NAMALWA (cell line): Measurements from ENCODE around the gene GOLGA6L26.
"Not testable (repeated sequence)": the region's sequence is repeated elsewhere in the genome, so short reads cannot be mapped to it uniquely, and the experiment has no call there.

Experiments
- DNase-seq: peaks from one replicate; pipeline ENCODE4 v3.0.0-alpha.2; 2015; ENCODE audit warnings: low spot score

GOLGA6L26 gene, protein sequence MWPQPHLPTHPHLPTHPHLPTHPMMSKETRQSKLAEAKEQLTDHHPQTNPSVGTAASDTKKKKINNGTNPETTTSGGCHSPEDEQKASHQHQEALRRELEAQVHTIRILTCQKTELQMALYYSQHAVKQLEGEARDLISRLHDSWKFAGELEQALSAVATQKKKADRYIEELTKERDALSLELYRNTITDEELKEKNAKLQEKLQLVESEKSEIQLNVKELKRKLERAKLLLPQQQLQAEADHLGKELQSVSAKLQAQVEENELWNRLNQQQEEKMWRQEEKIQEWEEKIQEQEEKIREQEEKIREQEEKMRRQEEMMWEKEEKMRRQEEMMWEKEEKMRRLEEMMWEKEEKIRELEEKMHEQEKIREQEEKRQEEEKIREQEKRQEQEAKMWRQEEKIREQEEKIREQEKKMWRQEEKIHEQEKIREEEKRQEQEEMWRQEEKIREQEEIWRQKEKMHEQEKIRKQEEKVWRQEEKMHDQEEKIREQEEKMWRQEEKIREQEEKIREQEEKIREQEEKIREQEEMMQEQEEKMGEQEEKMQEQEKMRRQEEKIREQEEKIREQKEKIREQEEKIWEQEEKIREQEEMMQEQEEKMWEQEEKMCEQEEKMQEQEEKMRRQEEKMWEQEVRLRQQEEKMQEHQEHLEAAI

GRCh38 chr15:23334096-23334495, at the start of gene GOLGA6L26:
Gene GOLGA6L26 (minus strand): TSS chr15:23334196. CDS start chr15:23334135, 61 bp downstream.
- not testable (repeated sequence) for DNase-seq

DNA sequence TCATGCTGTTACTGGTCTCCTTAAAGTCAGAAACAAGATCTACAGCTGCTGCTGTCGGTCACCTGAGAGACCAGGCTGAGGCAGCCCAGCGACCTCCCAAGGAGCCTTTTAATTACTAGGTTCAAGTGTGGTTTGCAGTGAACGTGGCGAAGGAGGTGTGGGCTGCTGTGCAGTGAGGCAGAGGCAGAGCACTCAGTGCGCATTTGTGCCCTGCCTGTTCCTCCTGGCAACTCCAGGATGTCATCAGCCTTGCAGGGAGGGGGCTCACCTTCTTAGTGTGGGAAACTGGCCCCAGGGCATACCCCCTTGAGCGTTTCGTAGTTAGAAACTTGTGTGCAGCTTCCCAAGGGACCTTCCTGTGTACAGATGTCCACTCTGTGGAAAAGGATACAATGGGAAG, 47.2 kb upstream of the GOLGA6L26 start:
- not testable (repeated sequence) for DNase-seq

- not testable (repeated sequence) for DNase-seq
These were observed 46.7 kb upstream of the GOLGA6L26 start for GRCh38 chr15:23380700-23381099.

DNA sequence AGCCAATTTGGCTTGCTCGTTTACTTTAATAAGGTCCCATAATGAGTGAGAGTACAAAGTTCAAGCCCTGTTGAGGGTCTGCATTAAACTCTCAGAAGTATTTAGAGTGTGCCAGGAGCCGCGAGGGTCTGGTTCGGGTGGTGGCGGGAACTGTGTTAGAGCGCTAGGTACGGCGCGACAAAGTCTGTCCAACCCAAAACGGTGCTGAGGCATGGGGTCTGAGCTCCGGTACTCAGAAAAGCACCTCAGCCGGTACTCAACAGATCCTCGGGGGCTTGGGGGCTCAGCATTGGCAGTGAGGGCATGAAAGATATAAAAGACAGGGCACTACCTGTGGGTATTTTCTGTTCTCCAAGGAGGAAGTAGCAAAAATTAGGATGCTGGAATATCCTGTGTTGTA, 45.0 kb upstream of the GOLGA6L26 start:
- DNase-seq = not testable (repeated sequence)

DNA sequence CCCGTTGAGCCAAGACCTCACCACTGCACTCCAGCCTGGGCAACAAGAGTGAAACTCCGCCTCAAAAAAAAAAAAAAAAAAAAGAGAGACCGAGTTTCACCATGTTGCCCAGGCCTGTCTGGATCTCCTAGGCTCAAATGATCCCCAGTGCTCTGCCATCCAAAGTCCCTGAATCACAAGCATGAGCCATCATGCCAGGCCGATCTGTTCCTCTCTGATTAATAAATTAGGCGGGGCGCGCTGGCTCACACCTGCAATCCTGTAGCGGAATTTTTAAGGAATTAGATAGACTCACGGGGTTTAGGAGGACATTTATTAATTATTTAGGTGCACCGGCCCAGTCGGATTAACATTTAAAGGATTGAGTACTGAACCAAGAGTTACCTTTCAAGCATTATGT, 40.2 kb upstream of the GOLGA6L26 start:
- not testable (repeated sequence) for DNase-seq

- not testable (repeated sequence) for DNase-seq
These were observed 39.0 kb upstream of the GOLGA6L26 start for GRCh38 chr15:23372891-23373600.

GRCh38 chr15:23372284-23372683, 38.3 kb upstream of the GOLGA6L26 start:
- no peak for DNase-seq

DNA sequence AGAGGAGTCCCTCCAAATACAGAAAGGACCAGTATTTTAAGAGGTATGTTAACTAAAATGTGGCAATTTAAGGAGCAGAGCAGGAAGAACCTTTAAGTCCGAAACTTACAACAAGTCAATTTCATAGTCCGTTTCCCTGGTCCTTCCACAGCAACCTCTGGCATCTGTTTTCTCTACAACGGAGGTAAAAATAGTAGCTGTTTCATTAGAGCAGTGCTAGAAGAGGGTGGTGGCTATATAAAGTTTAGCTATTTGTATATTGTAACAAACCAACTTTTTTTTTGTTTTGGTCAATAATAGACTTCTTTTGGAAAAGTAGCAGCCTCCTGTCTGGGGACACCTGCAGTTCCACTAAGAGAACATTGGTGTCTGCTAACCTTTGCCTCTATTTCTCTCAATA, 37.9 kb upstream of the GOLGA6L26 start:
- not testable (repeated sequence) for DNase-seq

DNA sequence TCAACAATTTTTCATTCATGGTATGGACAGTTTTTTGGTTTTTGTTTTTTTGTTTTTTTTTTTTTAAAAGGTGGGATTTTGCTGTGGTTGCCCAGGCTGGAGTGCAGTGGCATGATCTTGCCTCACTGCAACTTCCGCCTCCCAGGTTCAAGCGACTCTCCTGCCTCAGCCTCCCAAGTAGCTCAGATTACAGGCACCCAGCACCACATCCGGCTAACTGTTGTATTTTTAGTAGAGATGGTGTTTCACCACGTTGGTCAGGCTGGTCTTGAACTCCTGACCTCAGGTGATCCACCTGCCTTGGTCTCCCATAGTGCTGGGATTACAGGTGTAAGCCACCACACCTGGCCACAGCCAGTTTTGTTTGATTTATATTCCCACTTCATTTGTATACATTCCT, 37.1 kb upstream of the GOLGA6L26 start:
- DNase-seq = not testable (repeated sequence)

DNA sequence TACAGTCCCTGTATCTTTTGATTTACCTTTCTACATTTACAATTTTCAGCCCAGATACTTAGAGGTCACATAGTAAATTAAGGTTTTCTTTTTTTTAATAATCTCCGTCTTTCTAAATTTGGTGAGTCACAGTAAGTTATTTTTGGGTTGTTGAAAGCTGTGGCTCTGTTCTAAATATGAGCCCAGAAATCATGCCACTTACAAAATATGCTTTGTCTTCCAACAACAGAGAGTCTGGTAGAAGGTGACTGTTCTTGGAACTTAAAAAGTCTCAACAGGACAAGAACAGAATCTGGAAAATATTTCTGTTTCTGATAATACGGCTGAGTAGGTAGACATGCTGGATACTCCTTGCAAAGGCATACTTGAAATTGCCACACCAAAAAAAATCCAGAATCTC, 36.6 kb upstream of the GOLGA6L26 start:
- no peak for DNase-seq

DNA sequence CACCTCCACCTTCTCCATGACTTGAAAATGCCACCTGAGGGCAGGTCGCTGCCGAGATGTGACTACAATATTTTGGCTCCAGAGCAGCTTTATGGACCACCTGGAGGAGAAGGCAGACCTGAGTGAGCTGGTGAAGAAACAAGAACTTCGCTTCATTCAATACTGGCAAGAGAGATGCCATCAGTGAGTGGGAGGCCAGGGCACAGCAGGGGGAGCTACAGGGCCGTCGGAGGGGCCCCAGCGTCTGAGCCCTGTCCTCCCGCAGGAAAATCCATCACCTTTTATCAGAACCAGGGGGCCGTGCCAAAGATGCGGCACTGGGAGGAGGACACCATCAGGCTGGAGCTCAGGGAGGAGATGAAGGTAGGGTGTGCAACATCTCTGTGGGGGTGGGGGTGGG, 30.3 kb upstream of the GOLGA6L26 start:
- DNase-seq = not testable (repeated sequence)

- DNase-seq = not testable (repeated sequence)
These were observed 28.6 kb upstream of the GOLGA6L26 start for GRCh38 chr15:23362622-23363021.

- not testable (repeated sequence) for DNase-seq
These were observed 20.5 kb upstream of the GOLGA6L26 start, which contains the start of gene GOLGA8S for GRCh38 chr15:23354448-23354847. Gene GOLGA8S (plus strand): TSS chr15:23354748. CDS start chr15:23354810, 62 bp downstream.

DNA sequence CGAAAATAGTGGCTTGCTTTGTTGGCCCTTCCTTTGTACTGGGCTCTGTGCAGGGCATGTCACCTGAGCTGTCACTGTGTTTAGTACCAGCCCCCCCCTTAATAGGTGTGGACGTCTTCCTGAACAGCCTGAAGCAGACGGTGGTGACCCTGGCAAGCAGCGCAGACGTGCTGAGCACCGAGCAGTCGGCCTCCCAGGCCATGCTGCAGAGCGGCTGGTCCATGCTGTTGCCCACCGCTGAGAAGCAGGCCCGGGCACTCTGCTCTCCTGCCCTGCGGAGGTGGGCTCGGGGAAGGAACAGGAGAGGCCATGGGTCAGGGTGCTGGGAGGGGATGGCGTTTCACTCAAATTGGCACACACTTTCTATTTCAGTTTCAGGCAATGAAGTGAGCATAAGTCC, 22.8 kb downstream of the GOLGA6L26 start:
- not testable (repeated sequence) for DNase-seq

DNA sequence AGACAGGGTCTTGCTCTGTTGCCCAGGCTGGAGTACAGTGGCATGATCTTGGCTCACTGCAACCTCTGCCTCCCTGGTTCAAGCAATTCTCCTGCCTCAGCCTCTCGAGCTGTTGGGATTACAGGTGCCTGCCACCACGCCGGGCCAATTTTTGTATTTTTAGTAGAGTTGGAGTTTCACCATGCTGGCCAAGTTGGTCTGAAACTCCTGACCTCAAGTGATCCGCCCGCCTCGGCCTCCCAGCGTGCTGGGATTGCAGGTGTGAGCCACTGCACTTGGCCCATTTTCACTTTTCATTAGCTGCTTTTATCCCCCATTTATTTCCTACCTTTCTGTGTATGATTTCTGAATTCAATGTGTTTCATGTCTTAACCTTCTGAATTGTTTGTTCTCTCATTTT, 28.1 kb downstream of the GOLGA6L26 start:
- not testable (repeated sequence) for DNase-seq

DNA sequence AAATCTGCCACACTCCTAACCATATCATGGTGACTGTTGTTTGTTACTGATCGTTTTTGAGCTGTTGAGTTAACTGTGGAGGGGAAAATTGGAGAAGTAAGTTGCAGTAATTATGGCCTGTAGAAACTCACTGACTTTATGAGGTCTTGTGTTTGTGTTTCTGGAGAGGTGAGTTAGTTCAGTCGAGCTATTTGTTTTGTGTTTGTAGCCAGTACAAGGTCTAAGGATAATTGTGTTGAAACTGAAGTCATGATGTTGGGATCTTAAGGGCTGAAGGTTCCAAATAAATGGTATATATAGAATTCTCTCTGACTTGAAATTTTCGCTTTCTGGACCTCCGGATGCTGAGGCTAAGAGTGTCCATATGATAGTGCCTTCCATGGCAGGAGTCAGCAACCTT, 29.2 kb downstream of the GOLGA6L26 start:
- peak; percentile 10 for DNase-seq

- DNase-seq = peak; percentile 42
These were observed 29.7 kb downstream of the GOLGA6L26 start for GRCh38 chr15:23304267-23304666.

GRCh38 chr15:23303654-23304053, 30.3 kb downstream of the GOLGA6L26 start:
- peak; percentile 39 for DNase-seq

- not testable (repeated sequence) for DNase-seq
These were observed 30.8 kb downstream of the GOLGA6L26 start for GRCh38 chr15:23303246-23303645.
